Right atrium auricular region (tissue), 2 donors: ENCODE measurements around the gene CYP3A4. TPM values are rescaled to one million over a fixed set of nuclear protein-coding genes. Genes with fewer than 3 reads are reported as not detected.
"Not testable (repeated sequence)": the region's sequence is repeated elsewhere in the genome, so short reads cannot be mapped to it uniquely, and the experiment has no call there.

Experiments used
- DNase-seq: peaks from one replicate; pipeline ENCODE4 v3.0.0-alpha.2; 2019; ENCODE audit warnings: low spot score
- H3K27ac ChIP-seq, 2 donors: fragments of 200-600 bp; sonication (generic); 1 replicate in 1 of 2; 2 replicates in 1 of 2; pipeline ENCODE4 v1.5.1; 2016 to 2019
- H3K27me3 ChIP-seq, 2 donors: fragments of 200-600 bp; sonication (generic); one replicate each; pipeline versions ENCODE4 v1.5.1 to v1.6.0; 2017 to 2019
- H3K36me3 ChIP-seq: fragments of 200-600 bp; sonication (generic); one replicate; pipeline ENCODE4 v1.5.1; 2016
- H3K4me1 ChIP-seq, 2 donors: fragments of 200-600 bp; sonication (generic); one replicate each; pipeline versions ENCODE4 v1.5.1 to v1.6.0; 2017 to 2019
- H3K4me3 ChIP-seq, 2 donors: fragments of 200-600 bp; sonication (generic); 1 replicate in 1 of 2; 2 replicates in 1 of 2; pipeline ENCODE4 v1.5.1; 2017 to 2019; ENCODE audit warnings: mild to moderate bottlenecking in 1 of 2, moderate library complexity in 1 of 2
- H3K9me3 ChIP-seq, 2 donors: fragments of 200-600 bp; sonication (generic); one replicate each; pipeline ENCODE4 v1.5.1; 2019
- CTCF ChIP-seq, 2 donors: fragments of 200-600 bp; sonication (generic); IDR thresholded peaks; one replicate each; pipeline ENCODE4 v1.5.1; 2019; ENCODE audit warnings: antibody characterized with exemption in 2 of 2
- total RNA-seq, 2 donors: library from RNA; depleted of rRNA; stranded (reverse); fragments of >200 nt; gene quantifications; one replicate each; pipeline ENCODE4 v1.1.0, GENCODE V29; 2016

CYP3A4 gene
- total RNA-seq, 2 donors from 2014 or later: 0.43 TPM; not detected in 1

- DNase-seq: no peak
- no peaks in the 10 kb centered on the region for H3K36me3 ChIP-seq
- TF ChIP-seq CTCF (IDR thresholded peaks at IDR 0.05): no peak
- no peak overlapping the region for H3K27ac ChIP-seq
- H3K4me1 ChIP-seq: no peaks in the 10 kb centered on the region
- no peak overlapping the region for H3K4me3 ChIP-seq
- H3K9me3 ChIP-seq: no peaks in the 10 kb centered on the region
- H3K27me3 ChIP-seq: no peaks in the 10 kb centered on the region
Measured at GRCh38 chr7:99820408-99821027, 36.5 kb upstream of the CYP3A4 start.

- no peak overlapping the region for H3K27ac ChIP-seq
- H3K9me3 ChIP-seq: peaks cover 0 to 6% of the 10 kb centered on the region in 2 donors
- no peaks in the 10 kb centered on the region for H3K36me3 ChIP-seq
- H3K27me3 ChIP-seq: no peaks in the 10 kb centered on the region
- no peaks in the 10 kb centered on the region for H3K4me1 ChIP-seq
- TF ChIP-seq CTCF (IDR thresholded peaks at IDR 0.05): no peak
- H3K4me3 ChIP-seq: no peak overlapping the region
- no peak for DNase-seq
Measured at GRCh38 chr7:99808766-99809165, 24.8 kb upstream of the CYP3A4 start.

GRCh38 chr7:99806839-99807478 lies 23.0 kb upstream of the CYP3A4 start:
- no peaks in the 10 kb centered on the region for H3K36me3 ChIP-seq
- no peak overlapping the region for H3K27ac ChIP-seq
- no peaks in the 10 kb centered on the region for H3K27me3 ChIP-seq
- no peak for DNase-seq
- no peaks in the 10 kb centered on the region for H3K4me1 ChIP-seq
- no peak for TF ChIP-seq CTCF (IDR thresholded peaks at IDR 0.05)
- no peak overlapping the region for H3K4me3 ChIP-seq
- peaks cover 0 to 9% of the 10 kb centered on the region in 2 donors for H3K9me3 ChIP-seq

- no peak for TF ChIP-seq CTCF (IDR thresholded peaks at IDR 0.05)
- Histone ChIP-seq H3K4me1 (no peaks in the 10 kb centered on the region), H3K9me3 (peaks cover 0 to 9% of the 10 kb centered on the region in 2 donors), H3K27me3 (no peaks in the 10 kb centered on the region), H3K4me3 (no peak overlapping the region), H3K36me3 (no peaks in the 10 kb centered on the region), H3K27ac (no peak overlapping the region)
- DNase-seq: no peak
Measured at GRCh38 chr7:99805641-99806040, 21.7 kb upstream of the CYP3A4 start.

- not testable (repeated sequence) for H3K4me1 ChIP-seq, H3K27me3 ChIP-seq, H3K27ac ChIP-seq, H3K36me3 ChIP-seq, H3K4me3 ChIP-seq, DNase-seq, H3K9me3 ChIP-seq
Measured at GRCh38 chr7:99803118-99803517, 19.1 kb upstream of the CYP3A4 start.

- not testable (repeated sequence) for H3K4me3 ChIP-seq, H3K9me3 ChIP-seq, H3K4me1 ChIP-seq, H3K36me3 ChIP-seq, DNase-seq, H3K27me3 ChIP-seq, H3K27ac ChIP-seq
Measured at GRCh38 chr7:99801407-99801806, 17.4 kb upstream of the CYP3A4 start.

- no peak for DNase-seq
- H3K27me3 ChIP-seq: no peaks in the 10 kb centered on the region
- H3K36me3 ChIP-seq: no peaks in the 10 kb centered on the region
- H3K4me1 ChIP-seq: no peaks in the 10 kb centered on the region
- no peak overlapping the region for H3K4me3 ChIP-seq
- H3K27ac ChIP-seq: no peak overlapping the region
- H3K9me3 ChIP-seq: peaks cover 0 to 3% of the 10 kb centered on the region in 2 donors
- TF ChIP-seq CTCF (IDR thresholded peaks at IDR 0.05): no peak
Measured at GRCh38 chr7:99798972-99799371, 15.0 kb upstream of the CYP3A4 start.

- H3K27me3 ChIP-seq, H3K27ac ChIP-seq, H3K4me3 ChIP-seq, H3K9me3 ChIP-seq, H3K4me1 ChIP-seq, DNase-seq, H3K36me3 ChIP-seq: not testable (repeated sequence)
Measured at GRCh38 chr7:99795864-99796263, 11.9 kb upstream of the CYP3A4 start.
